LNCAP (cell line): ENCODE data around the gene KLHDC10.

Experiments used
- TF ChIP-seq, protein P1 (sequence below): fragments of 450-650 bp; IDR thresholded peaks from 2 replicates; pipeline ENCODE4 v1.5.1; 2017; ENCODE audit warnings: mild to moderate bottlenecking

The KLHDC10 gene

GRCh38 chr7:130143986-130144311, 73.6 kb downstream of the KLHDC10 start:
- TF ChIP-seq, protein P1, sequence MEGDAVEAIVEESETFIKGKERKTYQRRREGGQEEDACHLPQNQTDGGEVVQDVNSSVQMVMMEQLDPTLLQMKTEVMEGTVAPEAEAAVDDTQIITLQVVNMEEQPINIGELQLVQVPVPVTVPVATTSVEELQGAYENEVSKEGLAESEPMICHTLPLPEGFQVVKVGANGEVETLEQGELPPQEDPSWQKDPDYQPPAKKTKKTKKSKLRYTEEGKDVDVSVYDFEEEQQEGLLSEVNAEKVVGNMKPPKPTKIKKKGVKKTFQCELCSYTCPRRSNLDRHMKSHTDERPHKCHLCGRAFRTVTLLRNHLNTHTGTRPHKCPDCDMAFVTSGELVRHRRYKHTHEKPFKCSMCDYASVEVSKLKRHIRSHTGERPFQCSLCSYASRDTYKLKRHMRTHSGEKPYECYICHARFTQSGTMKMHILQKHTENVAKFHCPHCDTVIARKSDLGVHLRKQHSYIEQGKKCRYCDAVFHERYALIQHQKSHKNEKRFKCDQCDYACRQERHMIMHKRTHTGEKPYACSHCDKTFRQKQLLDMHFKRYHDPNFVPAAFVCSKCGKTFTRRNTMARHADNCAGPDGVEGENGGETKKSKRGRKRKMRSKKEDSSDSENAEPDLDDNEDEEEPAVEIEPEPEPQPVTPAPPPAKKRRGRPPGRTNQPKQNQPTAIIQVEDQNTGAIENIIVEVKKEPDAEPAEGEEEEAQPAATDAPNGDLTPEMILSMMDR = no peak

DNA sequence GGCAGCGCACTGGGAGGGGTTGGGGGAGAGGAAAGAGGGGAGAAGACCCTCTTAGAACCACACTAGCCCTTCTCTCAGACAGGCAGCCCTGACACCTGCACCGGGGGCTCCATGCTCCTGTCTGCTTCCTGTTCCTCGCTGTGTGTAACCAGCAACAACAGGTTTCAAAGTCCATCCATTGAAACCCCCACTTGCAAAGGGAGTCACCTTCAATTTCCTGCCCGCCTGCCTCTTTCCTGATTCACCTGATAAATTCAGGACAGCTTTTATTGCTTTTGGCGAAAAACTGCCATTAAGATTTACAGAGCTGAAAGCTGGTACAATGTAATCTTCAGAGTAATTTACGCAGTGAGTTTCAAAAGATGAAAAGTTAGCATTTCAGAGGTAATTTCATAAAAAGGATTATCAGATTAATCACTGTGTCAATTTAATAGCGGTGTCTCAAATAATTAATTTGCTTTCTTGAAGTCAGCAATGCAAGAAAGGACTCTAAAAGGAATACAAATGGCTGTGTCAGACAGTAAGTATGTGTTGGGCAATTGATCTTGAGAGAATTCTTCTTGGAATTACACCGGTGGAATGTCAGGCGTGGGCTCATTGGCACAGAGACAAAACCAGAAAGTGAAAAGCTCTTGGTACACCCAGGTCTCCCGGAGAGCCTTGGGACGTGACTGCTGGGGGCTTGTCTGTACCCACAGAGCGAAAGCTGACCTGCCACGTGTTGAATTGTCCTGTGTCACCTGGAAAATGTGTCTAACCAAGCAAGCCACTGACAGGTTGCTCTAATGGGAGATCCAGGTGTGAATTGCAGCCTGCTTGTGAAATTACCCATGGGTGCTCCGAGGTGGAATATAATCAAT, 74.2 kb downstream of the KLHDC10 start:
- TF ChIP-seq, protein P1 = no peak

DNA sequence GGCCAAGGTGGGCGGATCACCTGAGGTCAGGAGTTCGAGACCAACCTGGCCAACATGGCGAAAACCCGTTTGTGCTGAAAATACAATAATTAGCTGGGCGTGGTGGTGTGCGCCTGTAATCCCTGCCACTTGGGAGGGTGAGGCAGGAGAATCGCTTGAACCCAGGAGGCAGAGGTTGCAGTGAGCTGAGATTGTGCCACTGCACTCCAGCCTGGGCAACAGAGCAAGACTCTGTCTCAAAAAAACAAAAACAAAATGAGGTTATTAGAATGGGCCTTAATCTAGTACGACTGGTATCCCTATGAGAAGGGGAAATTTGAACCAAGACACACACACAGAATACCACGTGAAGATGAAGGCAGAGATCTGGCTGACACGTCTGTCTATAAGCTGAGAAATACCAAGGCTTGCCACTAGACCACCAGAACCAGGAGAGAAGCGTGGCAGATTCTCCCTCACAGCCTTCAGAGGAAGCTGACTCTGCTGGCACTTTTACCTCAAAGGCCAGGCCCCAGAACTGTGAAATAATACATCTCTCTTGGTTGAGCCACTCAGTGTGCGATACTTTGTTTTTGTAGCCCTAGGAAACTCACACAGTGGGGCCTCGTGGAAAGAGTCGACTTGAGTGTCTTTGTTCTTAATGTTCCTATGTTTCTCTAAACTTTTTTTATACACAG, 75.2 kb downstream of the KLHDC10 start:
- TF ChIP-seq, protein P1 = no peak

DNA sequence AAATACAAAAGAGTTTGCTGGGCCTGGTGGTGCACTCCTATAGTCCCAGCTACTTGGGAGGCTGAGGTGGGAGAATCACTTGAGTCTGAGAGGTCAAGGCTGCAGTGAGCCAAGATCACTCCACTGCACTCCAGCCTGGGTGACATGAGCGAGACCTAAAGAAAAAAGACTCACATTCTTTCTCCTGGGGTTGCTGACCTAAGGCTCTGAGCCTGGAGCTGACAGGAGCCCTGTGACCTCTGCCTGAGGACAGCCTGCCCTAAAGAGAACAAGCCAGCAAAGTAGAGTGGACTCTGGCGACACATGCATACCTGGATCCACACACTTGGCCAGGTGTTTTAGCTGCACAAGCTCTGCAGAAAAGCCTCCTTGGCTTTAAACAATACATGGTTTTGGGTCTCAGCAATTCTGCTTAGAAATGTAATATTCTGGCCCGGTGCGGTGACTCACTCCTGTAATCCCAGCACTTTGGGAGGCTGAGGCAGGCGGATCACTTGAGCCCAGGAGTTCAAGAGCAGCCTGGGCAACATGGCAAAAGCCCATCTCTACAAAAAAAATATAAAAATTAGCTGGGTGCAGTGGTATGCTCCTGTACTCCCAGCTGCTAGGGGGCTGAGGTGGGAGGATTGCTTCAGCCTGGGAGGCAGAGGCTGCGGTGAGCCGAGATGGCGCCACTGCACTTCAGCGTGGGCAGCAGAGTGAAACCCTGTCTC, 76.5 kb downstream of the KLHDC10 start:
- TF ChIP-seq, protein P1 = no peak

- TF ChIP-seq, protein P1 = no peak
Observed at GRCh38 chr7:130147710-130148325, 77.5 kb downstream of the KLHDC10 start.

- TF ChIP-seq, protein P1 = no peak
Observed at GRCh38 chr7:130148561-130148960, 78.2 kb downstream of the KLHDC10 start.

GRCh38 chr7:130149281-130150139, 79.2 kb downstream of the KLHDC10 start:
- TF ChIP-seq, protein P1 = no peak
